Epithelial cell of proximal tubule (primary cell): ENCODE data around the gene GLIPR2. TPM values are rescaled to one million over a fixed set of nuclear protein-coding genes. Genes with fewer than 3 reads are reported as not detected.

Source experiments
- DNase-seq: peaks from one replicate; pipeline ENCODE4 v3.0.0-alpha.2; 2011; ENCODE audit warnings: low read depth
- H3K4me3 ChIP-seq: 2 replicates; pipeline ENCODE4 v1.5.1; 2011; ENCODE audit warnings: low read depth, mild to moderate bottlenecking, low read length
- CTCF ChIP-seq: conservative IDR thresholded peaks from 2 replicates; pipeline ENCODE4 v1.5.1; 2012; ENCODE audit warnings: low read depth, mild to moderate bottlenecking, low read length
- total RNA-seq: library from RNA; depleted of rRNA; stranded (reverse); fragments of >200 nt; gene quantifications from 2 replicates; pipeline ENCODE4 v1.2.3, GENCODE V29; 2015

Gene GLIPR2
- total RNA-seq, 1 donor from 2014 or later = 42.7 TPM

GRCh38 chr9:36163786-36164170 is 27.2 kb downstream of the GLIPR2 start:
- no peak overlapping the region for H3K4me3 ChIP-seq
- no peak for TF ChIP-seq CTCF
- DNase-seq = peak; percentile 62

GRCh38 chr9:36164372-36164771 is 27.8 kb downstream of the GLIPR2 start:
- DNase-seq = no peak
- no peak overlapping the region for H3K4me3 ChIP-seq
- TF ChIP-seq CTCF = no peak

- DNase-seq = no peak
- no peak for TF ChIP-seq CTCF
- H3K4me3 ChIP-seq = no peak overlapping the region
These were observed 28.5 kb downstream of the GLIPR2 start for GRCh38 chr9:36164989-36165388.

- no peak for DNase-seq
- TF ChIP-seq CTCF = no peak
- peak overlapping the region; percentile 58 for H3K4me3 ChIP-seq
These were observed 29.3 kb downstream of the GLIPR2 start for GRCh38 chr9:36165826-36166167.

GRCh38 chr9:36166168-36166927 is 29.8 kb downstream of the GLIPR2 start:
- DNase-seq = no peak
- H3K4me3 ChIP-seq = peak overlapping the region; percentile 58
- peak; percentile 77 for TF ChIP-seq CTCF

GRCh38 chr9:36169166-36169565 is 32.6 kb downstream of the GLIPR2 start, which contains the start of gene CCIN:
Gene CCIN (plus strand): TSS chr9:36169388. CDS start chr9:36169503, 115 bp downstream.
- DNase-seq = no peak
- no peak within 1 kb of the TSS for H3K4me3 ChIP-seq
- TF ChIP-seq CTCF = no peak

- TF ChIP-seq CTCF = no peak
- H3K4me3 ChIP-seq = no peak overlapping the region
- DNase-seq = no peak
These were observed 33.2 kb downstream of the GLIPR2 start for GRCh38 chr9:36169708-36170107.
